Astrocyte of the cerebellum (primary cell): ENCODE data around the gene CFAP46.

ENCODE experiments used
- DNase-seq: peaks from one replicate; pipeline ENCODE4 v3.0.0-alpha.2; 2011; ENCODE audit warnings: low read depth
- H3K4me3 ChIP-seq: 2 replicates; pipeline ENCODE4 v1.5.1; 2011; ENCODE audit warnings: mild to moderate bottlenecking, low read depth, low read length, moderate library complexity
- CTCF ChIP-seq: IDR thresholded peaks from 2 replicates; pipeline ENCODE4 v1.5.1; 2012; ENCODE audit warnings: low read length, low read depth, moderate library complexity, mild to moderate bottlenecking; ENCODE audit errors: missing control alignments
- in situ Hi-C: cut with HindIII; loops from 2 replicates; pipeline ENCODE4 v1.10.0; 2017; ENCODE audit warnings: low sequenced_read_pairs

Gene CFAP46

DNA sequence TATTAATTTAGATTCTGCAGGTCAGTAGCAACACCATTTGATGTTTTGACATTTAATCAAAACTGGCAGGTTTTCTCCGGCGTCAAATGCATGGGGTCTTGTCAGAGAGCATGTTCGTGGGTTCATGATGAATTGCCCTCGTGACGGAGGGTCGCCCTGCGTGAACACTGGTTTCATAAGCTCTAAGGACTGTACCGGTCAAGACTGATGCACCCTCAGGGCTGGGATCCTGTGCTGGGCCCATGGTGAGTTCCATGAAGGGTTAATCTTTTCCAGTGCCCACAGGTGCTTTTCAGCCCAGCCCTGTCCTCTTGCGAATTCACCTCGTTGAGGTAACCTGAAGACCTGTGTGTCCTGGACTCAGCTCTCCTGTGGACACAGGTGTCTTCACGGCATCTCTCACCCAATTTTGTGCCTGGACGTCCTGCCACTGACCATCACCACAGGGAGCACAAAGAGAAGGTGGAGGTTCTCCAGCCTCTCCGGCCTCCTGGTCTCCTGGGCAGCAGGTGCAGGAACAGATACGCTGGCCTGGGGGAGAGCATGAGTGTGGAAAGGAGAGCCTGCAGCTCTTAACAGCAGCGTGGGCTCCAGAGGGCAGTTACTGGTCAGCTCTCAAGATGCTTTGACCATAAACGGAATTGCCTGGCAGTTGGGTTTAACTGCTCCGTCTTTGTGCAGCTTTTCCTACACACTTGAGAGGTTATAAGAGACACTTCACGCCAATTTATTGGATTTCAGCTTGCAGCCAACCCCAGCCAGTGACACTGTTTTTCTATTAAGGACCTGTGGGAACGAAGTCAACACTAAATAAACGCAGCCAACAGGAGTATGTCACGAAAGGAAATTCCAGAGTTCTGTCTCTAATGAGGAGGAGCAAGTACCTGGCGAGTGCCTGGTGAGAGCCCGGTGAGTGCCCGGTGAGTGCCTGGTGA is 37.4 kb upstream of the CFAP46 start:
- in situ Hi-C loops = no loop called here
- no peak for TF ChIP-seq CTCF
- DNase-seq = no peak
- no peak overlapping the region for H3K4me3 ChIP-seq

GRCh38 chr10:132978542-132978941 is 36.2 kb upstream of the CFAP46 start:
- DNase-seq = no peak
- no peak overlapping the region for H3K4me3 ChIP-seq
- in situ Hi-C loops = no loop called here
- no peak for TF ChIP-seq CTCF

DNA sequence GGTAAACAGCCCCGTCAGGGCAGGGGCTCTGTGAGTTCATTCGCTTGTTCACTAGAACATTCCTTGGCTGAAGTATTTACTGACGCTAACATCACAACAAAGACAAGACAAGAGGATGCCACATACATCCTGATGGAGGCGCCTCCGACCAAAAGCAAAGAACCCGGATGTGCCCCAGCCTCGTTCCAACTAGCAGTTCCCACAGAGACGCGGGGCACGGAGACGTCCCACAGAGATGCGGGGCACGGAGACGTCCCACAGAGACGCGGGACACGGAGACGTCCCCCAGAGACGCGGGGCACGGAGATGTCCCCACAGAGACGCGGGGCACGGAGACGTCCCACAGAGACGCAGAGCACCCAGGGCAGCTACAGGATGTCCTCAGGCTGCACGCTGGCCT is 35.4 kb upstream of the CFAP46 start:
- DNase-seq = no peak

DNA sequence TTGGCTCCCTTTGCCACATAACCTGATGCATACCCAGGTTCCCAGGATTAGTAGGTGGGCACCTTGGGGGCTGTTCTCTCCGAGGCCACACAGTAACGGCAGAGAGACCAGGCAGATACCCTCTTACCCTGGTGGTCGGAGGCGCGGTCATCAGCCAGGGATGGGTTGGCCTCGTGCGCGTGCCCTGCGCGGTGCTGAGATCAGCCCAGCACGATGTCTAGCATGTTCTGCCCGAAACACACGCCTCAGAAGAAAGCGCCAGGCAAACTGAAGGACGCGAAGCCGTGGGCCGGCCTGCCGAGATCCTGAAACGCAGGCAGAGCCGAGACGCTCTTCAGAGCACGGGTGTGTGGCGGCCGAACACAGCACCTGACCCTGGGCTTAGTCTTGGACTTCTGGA is 34.7 kb upstream of the CFAP46 start:
- H3K4me3 ChIP-seq = no peak overlapping the region
- DNase-seq = no peak
- no peak for TF ChIP-seq CTCF
- in situ Hi-C loops = no loop called here

More for the DNA sequence above, 35.4 kb upstream of the CFAP46 start:
- no peak for TF ChIP-seq CTCF
- H3K4me3 ChIP-seq = no peak overlapping the region
- in situ Hi-C loops = no loop called here

GRCh38 chr10:132975831-132976682 is 33.7 kb upstream of the CFAP46 start:
- in situ Hi-C loops = no loop called here
- no peak for DNase-seq
- no peak overlapping the region for H3K4me3 ChIP-seq
- no peak for TF ChIP-seq CTCF
